GM13976 (cell line): ENCODE measurements around the gene MRPL11.

Source experiments
- DNase-seq: peaks from one replicate; pipeline ENCODE4 v3.0.0; 2012; ENCODE audit warnings: low spot score
- CTCF ChIP-seq: IDR thresholded peaks from 2 replicates; pipeline ENCODE4 v1.5.1; 2012; ENCODE audit warnings: borderline replicate concordance, mild to moderate bottlenecking; ENCODE audit not compliant: insufficient read depth; ENCODE audit errors: extremely low read depth, missing control alignments, control extremely low read depth
- in situ Hi-C: fragments of 300-500 bp; cut with MboI; formaldehyde crosslinking; loops from one replicate; pipeline ENCODE4 v1.12.0; 2022; ENCODE audit warnings: low sequenced_read_pairs, mixed read lengths, inconsistent platforms; ENCODE audit not compliant: unreplicated experiment

The MRPL11 gene

GRCh38 chr11:66462010-66462409, 23.4 kb upstream of the MRPL11 start:
- no peak for TF ChIP-seq CTCF
- DNase-seq, result no peak
- in situ Hi-C loops, result no loop called here

GRCh38 chr11:66459138-66459778, 20.6 kb upstream of the MRPL11 start:
- in situ Hi-C loops, result no loop called here
- TF ChIP-seq CTCF, result no peak
- DNase-seq, result no peak

GRCh38 chr11:66457826-66458225, 19.2 kb upstream of the MRPL11 start:
- TF ChIP-seq CTCF, result no peak
- no peak for DNase-seq
- in situ Hi-C loops, result no loop called here

GRCh38 chr11:66454828-66455227, 16.2 kb upstream of the MRPL11 start:
- no peak for DNase-seq
- no peak for TF ChIP-seq CTCF
- in situ Hi-C loops, result no loop called here

GRCh38 chr11:66454247-66454646, 15.6 kb upstream of the MRPL11 start:
- TF ChIP-seq CTCF, result no peak
- no peak for DNase-seq
- in situ Hi-C loops, result no loop called here

GRCh38 chr11:66451663-66452062, 13.0 kb upstream of the MRPL11 start:
- no peak for TF ChIP-seq CTCF
- DNase-seq, result no peak
- in situ Hi-C loops, result no loop called here

- in situ Hi-C loops, result no loop called here
- TF ChIP-seq CTCF, result no peak
- no peak for DNase-seq
Observed at GRCh38 chr11:66450560-66450959, 11.9 kb upstream of the MRPL11 start.
